GM18519 (cell line): ENCODE results near the gene LBR.

Experiments
- ATAC-seq: cut with Tn5 transposase; IDR thresholded peaks from one replicate; pipeline ENCODE4 v1.9.1; 2021; ENCODE audit warnings: mild to moderate bottlenecking, moderate library complexity; ENCODE audit not compliant: unreplicated experiment, low FRiP score

Gene LBR

DNA sequence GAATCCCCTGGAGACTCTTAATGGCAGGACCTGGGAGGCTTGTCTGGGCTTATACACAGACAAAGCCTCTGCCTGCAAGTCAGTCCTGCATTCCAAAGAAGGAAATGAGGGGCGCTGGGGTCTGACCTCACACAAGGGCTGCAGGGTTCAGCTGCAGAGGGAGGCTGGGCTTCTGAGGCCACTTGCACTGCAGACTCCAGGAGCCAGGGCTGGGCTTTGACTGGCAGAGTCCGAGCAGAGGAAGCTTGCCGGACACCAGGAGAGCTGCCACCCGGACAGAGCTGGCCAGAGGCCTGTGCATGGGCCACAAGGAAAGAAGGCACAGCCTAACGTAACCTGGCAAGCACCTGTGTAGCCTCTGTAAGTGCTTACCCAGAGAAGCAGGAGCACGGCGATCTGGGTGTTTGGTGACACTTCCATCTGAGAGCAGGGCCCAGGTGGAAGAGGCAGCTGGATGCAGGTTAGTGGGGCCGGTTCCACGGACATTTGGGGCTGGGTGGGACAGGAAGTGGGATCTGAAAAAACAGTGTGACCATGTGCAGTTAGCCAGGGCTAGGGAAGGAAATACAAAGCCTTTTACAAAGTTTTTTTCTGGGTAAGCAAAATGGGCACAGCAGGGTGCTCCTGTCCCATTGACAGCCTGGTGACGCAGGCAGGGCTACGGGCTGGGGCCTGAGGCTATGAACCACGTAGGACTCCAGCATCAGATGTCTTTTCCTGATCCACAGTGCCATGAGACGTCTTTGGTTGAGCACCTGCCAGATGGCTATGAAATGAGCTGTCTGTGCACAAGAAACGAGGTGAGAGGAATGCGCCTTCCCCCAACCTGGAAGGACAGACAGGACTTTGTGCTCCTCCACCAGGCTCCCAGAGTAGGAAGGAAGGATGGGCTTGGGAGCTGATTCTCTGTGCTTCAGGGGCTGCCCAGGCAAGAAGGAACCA lies 37.3 kb upstream of the LBR start:
- no peak for ATAC-seq

DNA sequence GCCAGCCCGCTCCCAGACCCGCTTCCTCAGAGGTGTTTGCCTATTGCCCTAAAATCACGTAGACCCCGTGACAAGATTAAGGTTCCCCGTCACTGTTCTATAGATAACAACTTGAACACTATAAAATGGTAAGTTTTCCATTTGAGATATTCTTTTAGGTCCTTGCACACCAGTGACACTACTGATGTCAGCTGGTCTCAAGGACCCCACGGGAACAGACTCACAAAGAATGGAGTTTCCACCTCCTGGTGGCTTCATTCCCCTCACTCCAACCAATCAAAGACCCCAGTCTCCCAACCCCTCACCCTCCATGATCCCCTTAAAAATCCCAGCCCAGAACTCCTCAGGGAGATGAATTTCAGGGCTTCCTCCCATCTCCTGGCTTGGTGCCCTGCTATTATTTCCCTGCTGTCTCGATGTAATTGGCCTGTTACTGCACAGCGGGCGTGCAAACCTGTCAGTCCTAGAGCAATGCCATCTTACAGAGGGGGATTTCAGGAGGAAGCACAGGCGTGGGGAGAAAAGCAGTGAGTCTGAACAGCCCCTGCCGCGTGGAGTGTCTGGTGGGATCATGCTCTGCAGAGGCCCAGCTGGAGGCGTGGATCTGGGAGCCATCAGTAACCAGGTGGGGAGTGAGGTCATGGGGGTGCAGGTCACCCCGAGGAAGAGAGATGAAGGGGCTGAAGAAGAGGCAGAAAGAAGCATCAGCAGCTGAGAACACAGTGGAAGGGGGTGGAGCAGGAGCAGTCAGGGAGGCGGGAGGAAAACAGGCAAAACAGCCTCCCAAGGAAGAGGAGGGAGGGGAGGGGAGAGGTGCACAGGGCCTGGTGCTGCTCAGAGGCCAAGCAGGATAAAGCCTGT lies 35.1 kb upstream of the LBR start:
- ATAC-seq: no peak

DNA sequence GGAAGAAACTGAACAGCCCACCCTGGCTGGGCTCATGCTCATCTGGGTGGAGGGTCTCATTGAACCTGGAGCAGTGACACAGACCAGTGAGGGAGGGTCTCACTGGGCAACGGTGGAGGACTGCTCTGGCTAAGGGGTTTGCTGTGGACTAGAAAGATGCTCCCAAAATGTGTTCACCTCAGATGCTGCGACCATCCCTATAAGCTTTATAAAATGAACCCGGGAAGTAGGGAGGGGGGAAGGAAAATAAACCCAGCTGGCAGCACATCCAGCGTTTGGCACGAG lies 34.5 kb upstream of the LBR start:
- no peak for ATAC-seq

DNA sequence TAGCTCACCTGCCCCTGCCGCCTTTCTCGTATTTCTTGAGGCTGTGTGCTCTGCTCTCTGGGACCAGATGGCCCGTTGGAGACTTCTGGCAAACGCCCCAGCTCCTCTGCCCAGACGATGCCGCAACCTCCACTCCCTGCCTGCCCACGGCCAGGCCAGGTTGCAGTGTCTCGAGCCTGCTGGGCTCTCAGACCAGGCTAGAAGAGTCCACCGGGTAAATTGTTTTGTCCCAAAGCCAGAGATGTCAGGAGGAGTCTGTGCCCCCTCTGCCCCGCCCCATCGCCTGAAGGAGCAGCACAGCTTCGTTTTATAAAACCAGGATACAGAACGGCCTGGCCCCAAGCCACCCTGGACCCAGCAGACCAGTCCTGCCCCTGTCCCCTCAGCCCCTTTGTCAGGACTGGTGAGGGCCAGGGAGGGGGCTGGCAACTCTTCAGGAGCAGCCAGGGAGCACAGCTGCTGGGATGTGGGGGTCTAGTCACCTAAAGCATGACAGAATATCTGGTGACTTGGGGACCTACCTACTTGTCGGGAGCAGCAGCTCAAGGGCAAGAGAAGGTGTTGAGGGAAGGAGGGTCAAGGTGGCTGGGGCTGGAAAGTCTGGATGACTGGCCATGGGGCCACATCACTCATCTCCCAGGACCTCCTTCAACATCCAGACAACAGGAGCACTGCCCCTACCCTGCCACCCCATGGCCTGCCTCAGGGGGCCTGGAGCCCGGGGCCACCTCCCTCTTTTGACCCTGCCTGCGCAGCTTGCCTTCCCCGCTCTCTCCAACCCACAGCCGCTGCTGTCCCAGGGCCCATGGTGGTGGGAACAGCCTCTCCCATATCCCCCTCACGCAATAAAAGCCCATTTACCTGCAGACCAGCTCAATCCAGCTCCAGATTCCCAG lies 33.9 kb upstream of the LBR start:
- ATAC-seq: no peak

DNA sequence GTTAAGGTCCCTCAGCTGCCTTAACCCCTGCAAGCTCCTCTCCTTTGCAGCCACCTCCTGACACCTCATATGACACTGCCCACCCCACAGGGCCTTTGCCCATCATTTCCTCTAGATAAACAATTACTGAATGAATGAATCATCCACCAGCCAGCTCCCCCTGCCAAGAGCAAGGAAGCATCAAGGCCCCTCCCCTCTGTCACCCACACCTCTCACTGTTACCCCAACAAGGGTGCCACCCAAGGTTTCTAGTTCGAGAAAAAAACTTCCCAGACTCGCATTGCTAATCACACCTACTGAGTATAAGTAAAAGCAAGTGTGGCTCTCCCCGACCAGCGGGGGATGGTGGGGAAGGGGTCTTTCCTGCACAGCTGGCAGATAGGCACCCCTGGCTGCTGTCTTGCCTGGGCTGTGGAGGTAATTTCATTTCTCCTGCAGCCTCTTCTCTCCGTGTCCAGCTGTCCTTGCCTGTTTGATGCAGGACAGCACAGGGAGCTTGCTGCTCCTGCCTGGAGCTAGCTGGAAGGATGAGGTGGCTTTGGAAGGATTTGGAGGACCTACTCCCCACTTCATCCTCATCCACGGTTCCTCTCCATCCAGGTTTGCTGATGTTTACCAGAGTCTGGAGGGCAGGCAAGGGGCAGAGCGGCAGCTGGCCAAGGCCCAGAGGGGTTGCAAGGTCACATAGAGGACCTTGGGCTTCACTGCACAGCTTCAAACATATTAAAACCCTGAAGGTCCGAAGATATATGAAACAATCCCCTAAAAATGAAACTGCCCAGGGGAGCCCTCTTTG lies 33.1 kb upstream of the LBR start:
- no peak for ATAC-seq

DNA sequence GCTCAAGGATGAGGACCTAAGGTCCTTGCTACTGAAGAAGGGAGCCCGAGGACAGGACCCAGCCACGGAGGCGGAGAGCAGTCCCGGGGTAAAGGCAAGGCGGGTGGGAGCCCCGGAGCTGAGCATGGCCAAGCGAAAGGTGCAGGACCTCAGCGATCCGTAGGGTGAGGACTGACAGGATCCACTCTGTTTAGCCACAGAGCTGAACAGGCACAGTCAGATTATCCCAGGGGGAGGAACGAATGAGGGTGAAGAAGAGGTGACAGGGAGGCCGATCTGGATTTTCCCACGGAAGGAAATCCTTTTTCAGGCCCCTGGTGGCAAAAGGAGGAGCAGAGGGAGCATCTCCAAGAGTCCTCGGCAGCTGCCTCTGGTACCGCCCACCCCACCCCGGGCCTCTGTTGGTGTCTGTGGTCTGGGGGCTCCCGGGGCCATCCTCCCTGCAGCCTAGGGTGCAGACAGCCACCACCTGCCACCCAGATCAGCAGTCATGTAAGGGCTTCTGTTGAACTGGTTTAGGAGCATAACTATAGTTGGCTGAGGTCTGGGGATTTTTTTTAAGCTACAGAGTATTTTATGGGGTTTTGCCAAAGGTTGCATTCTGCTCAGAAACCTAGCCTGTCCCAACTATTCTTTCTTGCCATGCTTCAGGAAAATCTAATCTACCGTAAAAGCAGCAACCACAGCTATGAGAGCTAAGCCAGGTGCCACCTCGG lies 32.3 kb upstream of the LBR start:
- no peak for ATAC-seq

DNA sequence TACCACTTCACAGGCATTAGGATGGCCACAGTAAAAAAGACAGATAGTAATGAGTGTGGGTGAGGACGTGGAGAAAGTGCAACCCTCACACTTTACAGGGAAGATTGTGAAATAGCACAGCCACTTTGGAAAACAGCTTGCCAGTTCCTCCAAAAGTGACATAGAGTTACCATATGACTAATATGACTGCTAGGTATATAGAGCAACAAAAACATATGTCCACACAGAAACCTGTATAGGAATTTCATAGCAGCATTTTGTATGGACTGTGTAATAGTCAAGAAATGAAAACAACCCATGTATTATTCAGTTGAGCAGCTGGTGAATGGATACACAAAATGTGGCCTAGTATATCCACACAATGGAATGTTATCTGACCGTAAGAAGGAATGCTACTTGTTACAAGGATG lies 30.4 kb upstream of the LBR start:
- no peak for ATAC-seq

DNA sequence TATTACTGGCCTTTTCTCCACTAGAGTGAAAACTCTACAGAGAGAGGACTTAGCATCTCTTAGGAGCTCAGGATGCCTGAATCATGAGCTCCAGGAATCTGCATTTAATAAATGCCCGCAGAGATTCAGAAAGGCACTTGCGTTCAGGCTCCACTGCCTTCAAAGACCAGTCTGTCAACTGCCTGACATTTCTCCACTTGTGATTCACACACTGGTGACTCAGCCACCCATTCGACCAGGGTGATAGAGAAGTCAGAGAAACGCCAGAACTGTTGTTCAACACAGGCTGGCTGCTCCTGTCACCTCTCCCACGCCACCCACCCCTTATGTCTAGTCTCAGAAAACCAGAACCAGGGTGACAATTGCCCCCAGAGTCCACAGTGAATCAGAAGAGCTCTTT lies 26.9 kb upstream of the LBR start:
- no peak for ATAC-seq

DNA sequence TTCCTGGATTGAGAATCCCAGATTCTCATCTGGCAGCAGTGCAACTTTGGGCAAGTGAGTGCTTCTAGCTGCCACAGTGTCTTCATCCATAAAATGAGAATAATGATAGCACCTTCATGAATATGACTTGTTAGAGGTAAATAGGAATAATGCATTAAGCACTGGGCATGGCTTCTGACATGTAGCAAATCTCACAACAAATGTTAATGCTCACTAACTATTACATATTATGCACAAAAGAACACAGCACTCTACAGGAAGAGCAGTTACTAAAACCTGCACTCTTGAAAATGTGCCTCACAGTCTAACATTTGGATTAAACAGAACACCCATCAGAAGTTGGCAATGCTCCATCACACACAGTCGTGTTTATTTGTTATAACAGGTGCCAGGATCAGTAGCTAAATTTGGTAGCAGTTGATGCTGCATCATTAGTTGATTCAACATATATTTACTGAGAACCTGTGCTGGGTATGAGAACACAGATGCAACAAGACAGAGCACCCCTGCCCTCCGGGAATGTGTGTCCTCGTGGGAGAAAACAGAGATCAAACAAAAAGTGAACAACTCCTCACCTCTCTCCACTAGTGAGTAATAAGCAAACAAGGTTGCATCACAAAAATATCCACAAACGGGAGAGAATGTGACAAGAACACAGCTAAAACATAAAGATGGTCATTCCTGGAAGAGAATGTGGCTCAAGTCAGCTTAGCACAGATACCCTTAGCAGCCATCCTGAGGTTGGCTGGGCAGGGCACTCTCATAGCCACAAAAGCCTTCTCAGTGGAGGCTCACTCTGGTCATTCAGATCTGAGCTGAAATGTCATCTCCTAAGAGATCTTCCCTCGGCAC lies 26.2 kb upstream of the LBR start:
- no peak for ATAC-seq

DNA sequence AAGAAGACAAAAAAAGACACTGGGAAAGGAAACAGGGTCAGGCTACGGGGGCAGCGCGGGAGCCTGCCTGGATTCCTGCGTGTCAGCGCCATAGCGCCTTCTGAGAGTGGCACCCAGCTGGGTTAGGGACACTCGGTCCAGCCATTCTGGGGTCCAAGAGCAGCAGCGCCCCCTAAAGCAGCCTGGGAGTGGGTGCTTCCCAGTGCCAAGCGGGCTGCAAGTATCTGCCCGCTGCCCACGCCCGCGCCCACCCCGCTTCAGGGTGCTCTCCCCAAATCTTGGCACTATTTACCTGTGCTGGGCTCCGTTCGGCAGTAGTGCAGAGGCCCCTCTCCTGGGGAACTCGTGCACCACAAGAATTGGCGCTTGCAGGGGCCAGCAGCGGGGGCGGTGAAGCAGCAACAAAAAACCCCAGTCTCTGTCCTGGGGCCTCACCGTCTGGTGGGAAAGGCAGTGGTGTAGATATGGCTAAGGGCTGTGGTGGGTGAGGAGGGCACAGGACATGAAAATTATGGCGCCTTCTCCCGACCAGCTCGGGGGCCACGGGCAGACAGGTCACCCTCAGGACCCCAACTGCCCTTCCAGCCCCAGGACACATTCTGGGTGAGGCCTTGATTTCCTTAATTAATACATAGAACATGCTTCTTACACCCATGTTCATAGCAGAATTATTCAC lies 24.1 kb upstream of the LBR start:
- ATAC-seq: no peak

DNA sequence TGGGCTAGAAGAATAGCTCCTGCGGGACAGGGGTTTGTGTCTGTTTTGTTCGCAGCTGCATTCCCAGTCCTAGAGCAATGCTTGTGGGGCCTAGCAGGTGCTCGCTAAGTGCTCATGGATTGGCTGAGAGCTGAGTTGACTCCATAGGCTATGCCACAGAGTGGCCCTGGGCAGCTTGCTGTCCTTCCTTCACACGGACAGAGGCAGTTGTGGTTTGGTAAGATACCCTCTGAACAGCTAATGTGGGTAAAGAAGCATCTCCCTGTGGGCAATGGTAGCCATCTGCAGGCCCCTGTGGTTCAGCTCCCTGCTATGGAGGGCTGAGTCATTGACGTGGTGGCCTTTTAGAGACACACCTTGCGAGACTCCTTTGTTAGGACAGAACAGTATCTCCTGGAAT lies 23.5 kb upstream of the LBR start:
- ATAC-seq: no peak

DNA sequence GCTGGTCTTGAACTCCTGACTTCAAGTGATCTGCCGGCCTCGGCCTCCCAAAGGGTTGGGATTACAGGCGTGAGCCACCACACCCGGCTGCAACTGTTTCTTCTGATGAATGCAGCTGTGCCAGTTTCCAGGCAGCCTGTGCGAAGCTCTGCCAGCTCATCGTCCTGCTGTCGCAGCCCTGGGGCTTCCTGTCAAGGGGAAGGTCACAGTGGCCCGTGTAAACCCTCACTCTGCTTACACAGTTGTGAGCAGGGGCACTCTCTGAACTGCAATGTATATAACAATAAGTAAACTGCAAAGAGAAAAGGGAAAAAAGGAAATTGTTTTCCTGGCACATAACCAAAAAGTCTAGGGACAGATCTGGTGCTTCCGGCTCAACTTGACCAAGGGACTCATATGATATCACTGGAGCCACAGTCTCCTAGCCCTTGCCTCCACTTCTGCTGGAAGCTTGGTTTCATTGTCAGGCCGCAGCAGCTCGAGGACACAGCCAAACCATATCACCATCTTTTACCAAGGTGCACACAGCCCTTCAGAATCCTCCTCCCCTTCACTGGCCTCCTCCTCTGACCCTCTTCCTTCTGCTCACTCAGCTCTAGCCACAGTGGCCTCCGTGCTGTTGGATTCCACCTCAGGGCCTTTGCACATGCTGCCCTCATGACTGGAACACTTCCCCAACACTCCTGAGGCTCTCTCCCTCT lies 22.8 kb upstream of the LBR start:
- ATAC-seq: no peak

DNA sequence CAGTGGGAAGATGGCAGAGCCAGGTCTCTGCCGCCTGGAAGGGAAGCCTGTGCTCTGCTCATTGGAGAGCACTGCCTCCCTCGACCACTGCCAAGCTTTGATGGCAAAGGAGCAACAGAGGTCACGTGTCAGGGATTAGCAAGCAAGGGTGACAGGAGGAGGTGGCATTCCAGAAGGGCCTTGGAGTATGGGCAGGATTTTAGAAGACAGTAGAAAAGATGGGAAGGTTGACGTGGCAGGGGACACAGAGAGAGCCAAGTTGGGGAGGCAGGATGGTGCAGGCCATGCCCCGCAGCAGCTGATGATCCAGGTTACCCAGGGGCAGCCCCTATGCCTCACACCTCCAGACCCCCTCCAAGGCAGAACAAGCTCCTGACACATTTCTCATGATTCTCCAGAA lies 21.9 kb upstream of the LBR start:
- ATAC-seq: no peak

DNA sequence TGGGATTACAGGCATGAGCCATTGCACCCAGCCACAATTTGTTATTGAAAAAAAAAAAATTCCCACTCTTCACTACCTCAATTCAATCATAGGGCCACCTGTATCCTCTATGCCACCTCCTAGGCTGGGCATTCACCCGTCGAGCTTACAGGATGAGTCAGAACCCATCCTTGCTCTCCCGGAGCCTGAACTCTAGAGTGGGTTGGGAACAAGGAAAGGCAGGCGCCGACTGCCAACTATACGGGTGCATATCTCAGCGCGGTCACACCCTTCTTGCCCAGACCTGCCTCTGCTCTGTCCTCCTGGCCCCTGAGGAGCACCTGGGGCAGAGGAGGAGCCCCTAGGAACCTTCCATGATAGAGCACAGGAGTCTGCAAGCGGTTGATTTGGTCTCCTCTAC lies 21.4 kb upstream of the LBR start:
- no peak for ATAC-seq

DNA sequence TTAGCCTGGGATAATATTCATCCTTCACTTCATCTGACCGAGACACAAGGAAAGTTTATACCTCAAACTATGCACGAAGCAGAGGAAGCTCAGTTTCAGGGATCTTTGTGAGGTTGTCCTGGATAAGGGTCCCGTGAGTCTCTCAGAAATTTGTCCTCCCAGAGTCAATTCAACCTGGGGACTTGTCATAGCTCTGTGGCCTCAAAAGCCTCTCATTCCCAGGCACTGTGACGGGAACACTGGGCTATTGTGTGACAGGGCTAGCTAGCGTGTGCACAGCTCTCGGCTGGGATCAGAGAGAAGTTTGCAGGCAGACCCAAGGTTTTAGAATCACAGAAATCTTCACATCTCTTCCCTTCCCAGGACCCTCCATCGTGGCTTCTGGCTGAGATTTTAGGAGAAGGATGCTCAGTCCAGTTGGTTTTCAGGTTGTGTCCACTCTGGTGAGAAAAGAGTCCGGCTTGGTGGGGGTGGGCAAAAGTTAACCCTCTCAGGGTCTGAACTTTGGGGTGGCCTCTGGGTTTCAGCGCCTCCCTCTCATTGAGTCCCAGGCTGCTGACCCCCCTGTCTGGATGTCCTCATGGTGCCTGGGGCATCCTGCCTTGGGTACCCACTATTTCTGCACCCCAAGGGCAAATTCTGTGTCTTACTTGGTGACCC lies 20.4 kb upstream of the LBR start:
- no peak for ATAC-seq

DNA sequence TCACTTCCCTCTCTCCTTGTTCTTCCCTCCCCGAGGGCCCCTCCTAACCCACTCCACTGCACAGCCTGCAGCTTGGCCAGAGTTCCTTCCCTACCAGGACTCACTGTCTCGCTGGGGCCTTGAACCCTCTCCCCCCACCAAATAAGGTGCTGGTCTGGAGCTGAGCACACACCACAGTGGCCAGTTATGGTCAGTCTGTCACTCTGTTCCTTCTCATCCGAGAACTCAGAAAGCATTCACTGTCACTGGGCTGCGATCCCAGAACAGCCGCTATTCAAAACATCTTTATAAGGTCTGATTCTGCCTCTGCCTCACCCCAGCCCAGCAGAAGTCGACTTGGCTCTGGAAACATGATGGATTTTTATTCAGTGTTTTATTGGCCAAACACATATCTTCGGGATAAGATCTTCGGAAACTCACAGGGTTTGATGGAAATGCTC lies 19.8 kb upstream of the LBR start:
- ATAC-seq: no peak
